ENCODE results near the gene NUDCD3.
"Not testable (repeated sequence)": the region's sequence is repeated elsewhere in the genome, so short reads cannot be mapped to it uniquely, and the experiment has no call there.

NUDCD3 gene

DNA sequence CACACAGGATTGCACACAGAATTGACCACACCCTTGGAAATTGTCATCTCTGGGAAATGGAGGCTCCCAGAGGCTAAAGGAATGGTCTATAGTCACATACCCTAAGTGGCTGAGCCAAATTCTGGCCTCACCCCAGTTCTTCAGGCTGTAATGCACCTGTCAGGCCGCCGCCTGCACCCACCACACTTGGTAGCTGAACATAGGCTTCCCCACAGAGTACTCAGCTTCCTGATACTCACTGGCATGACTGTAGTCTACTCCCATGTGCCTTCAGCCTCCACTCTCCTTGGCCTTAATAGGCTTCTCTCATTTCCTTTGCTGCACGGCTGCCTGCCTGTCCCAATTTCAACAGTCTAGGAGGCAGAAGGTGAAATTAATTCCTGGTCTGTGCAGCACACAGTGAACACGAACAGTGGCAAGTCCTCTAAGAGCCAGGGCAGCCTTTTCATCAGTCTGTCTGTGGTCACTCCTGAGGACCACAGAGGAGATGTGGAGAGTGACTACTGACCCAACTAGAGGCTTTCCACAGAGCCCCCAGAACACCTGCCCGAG, 42.5 kb downstream of the NUDCD3 start:
- no peak for DNase-seq (ENCODE audit: low read depth)

DNA sequence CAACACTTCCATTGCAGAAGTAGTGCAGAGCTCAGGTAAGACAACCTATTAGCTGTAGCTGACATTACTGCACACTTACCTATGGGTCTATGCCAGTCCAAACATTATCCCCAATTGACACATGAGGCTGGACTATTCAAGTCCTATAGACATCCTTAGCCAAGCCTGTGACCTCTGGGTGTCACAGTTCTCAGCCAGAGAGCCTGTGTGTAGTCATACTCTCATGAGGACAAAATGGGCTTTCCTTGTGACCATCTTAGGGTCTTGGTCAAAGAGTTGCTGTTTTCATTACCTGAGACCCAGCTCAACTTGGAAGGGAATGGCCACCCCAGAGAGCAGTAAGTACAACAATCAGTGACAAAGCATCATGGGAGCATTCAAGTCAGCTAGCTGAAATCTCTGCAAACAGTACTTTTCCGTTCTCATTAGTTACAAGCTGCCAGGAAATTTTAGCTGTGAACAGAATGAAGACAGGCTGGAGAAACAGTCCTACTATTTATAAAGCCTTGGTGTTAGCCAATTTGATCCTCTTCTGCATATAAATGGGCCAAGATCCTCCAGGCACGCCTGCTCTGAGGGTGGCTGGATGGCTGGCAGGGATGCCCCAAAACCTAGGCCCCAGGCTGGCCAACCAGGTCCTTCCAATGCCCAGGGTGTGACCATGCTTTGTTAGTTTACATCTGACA, 44.3 kb downstream of the NUDCD3 start:
- DNase-seq (ENCODE audit: low read depth): no peak

DNA sequence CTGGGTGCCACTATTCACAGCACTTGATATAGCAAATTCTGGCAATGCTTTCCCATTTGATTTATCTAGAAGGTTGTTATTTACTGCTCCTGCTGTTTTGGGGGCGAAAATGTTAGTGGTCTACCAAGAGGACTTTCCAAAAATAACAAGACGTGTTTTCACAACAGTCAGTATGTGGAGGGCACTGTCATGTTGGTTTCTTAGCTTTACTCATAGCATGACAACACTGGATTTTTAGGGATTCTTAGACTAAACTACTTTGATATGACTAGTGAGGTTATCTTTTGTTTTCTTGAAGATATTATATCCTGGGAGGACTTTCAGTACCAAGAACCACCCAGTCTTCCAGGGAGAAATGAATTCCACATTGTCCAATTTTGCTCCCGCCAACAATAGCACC, 49.4 kb downstream of the NUDCD3 start:
- no peak for DNase-seq (ENCODE audit: low read depth)

DNA sequence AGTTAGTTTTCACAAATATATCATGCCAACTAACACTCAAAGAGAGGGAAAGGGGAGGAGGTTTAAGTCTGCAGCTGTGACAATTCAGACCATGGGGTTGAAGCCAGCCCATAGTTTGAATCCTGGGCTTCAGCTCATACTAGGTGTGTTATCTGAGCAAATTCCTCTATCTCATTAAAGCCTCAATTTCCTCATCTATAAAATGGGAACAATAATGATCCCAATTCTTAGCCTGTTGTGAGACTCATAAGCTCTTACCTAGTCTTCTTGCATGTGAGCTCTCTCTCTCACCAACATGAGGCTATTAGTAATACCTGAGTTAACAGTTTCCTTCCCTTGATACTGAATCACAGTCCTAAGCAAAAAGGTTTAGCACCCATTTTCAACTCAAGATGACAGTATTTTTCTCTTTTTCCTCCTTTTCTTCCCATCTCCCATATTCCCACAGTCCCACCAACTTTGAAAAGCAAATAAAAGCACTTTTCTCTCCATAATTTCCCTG, 49.8 kb downstream of the NUDCD3 start:
- no peak for DNase-seq (ENCODE audit: low read depth)

DNA sequence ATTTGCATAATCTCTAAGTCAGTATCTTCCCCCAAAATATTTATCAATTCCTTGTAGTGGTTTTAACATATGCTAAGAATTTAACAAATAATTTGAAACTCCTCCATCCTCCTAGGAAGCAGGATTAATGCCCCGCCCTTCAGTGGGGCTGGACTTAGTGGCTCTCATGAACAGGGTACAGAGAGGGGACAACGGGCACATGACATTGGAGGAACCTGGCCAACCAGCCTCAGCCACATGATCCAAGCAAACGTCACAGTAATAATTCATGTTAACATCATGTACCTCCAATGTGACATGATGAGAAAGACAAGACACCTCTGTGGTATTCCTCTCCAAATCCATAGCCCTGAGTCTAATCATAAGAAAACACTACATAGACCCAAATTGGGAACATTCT, 50.5 kb downstream of the NUDCD3 start:
- DNase-seq (ENCODE audit: low read depth): no peak

DNA sequence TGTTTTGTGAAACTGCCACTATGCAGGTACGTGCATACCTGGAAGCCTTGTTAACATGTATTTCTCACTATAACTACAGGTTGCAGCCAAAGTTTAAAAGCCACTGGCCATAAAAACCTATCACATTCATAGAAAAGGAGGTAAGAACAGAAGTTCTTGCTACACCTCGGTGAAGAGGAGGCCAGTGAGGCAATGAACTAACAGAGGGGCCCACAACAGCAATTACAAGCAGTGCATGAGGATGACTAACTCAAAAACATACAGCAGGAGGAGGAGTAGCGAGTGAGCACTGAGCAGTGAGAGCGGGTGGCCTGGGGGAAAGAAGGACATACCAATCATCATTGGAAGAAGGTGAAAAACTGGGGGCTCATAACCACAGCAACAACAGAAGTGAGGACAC, 51.6 kb downstream of the NUDCD3 start:
- no peak for DNase-seq (ENCODE audit: low read depth)

DNA sequence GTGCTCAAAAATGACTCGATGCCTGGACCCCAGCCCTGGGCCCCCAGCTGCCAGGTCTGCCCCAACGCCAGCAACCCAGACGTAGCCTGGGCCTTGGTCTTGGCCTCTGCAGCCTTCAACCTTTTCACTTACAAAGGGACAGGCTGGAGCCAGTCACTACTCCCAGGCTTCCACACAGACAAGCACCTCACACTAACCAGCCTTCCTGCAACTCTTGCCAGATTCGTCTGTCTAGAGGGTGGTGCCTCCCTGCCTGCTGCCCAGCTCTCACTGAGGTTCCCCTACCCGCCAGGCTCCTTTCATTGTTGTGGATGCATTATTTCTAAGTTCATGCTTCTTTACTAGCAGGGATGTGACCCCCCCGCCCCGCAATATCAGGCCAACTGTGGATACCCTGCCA, 56.3 kb downstream of the NUDCD3 start:
- DNase-seq (ENCODE audit: low read depth): no peak

DNA sequence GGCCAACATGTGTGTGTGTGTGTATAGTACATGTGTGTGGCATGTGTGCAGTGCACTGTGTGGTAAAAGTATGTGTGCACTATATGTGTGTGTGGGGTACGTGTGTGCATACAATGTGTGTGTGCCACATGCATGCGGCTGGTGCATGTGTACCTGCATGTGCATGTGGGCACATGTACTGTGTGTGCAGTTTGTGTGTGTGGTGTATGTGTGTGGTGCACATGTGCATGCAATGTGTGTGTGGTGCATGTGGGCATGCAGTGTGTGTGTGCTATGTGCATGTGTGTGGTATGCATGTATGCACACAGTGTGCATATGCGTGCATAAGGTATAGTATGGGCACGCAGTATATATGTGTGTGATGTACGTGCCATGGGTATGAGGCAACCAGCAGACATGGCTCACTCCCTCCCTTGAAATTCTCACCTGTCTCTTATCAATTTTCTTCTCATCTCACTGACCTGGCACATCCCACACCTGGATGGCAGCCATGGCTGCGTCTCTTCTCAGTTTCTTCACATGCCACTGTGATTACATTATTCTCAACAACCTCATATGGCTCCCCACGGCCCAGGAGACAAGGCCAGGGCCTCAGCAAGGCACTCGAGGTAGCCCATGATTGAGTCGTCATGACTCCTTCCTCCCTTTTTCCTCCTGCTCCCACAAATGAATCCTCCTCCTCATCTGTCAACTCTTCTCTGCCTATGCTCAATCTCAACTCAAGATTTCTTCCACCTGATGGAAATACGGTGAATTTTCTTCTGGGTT, 57.0 kb downstream of the NUDCD3 start:
- no peak for DNase-seq (ENCODE audit: low read depth)

DNA sequence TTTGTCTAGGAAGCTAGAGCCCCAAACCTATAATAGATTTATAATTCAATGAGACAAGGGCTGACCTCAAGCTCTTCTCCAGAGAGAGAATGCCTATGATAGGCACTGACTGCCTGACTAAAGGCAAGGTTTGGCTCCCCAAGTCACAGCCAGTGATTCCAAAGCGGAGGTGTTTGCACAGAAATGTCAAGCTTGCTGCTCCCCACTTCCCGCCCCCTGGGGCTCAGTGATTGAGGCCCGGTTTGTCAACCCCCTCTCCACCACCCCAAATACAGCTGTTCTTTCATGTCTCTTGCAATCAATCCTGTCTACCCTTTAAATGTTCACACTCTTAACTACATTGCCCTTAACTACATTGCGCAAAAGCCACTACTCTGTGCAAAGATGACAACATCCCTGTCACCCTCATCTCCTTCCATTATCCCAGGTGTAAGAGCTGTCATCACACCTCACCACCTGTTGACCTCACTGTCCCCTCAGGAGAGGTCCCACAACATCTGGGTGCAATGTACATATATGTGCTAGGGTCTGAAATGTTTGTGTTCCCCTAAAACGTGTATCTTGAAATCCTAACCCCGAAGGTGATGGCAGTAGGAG, 58.0 kb downstream of the NUDCD3 start:
- no peak for DNase-seq (ENCODE audit: low read depth)

DNA sequence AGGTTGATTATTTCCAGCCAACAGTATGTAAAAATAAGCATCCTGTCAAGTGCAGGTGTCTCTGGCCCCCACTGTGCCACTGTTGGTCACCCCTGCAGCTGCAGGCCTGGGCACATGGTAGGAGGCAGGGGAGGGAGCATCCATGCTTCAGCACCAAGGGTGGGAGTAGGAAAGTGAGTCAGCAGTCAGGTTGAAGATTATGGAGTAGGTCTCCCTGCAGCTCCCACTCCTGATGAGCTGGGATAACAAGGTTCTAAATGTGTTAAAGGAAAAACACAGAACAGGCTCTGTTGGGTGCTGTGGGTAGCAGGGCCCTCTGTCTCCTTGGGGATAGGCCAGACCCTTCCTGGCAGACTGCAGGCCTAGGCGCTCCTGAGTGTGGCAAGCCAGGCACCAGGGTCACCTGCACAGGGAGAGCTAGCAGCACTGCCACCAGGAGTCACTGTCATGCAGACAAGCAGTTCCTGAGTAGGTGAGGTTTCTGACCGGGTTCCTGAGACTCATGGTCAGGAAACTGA, 59.3 kb downstream of the NUDCD3 start:
- DNase-seq (ENCODE audit: low read depth): no peak

DNA sequence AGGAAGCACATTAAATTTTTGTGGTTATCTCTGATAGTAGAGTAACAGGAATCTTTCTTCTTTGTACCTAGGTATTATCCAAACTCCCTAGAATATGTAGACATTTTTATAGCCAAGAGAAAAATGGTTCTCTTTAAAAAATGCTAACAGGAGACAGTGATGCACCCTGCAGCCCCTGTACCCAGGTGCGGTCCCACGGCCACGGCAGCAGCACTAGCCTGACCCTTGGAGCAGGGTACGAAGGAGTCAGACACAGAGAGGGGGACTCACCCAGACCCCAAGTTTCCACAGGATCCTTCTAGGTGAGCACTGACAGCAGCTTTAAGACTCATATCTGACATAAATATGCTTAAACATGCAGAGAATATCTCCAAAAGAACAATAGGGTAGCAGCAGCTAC, 60.4 kb downstream of the NUDCD3 start:
- no peak for DNase-seq (ENCODE audit: low read depth)

DNA sequence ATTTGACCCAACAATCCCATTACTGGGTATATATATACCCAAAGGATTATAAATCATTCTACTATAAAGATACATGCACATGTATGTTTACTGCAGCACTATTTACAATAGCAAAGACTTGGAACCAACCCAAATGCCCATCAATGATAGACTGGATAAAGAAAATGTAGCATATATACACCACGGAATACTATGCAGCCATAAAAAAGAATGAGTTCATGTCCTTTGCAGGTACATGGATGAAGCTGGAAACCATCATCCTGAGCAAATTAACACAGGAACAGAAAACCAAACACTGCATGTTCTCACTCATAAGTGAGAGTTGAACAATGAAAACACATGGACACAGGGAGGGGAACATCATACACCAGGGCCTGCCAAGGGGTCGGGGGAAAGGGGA, 65.7 kb downstream of the NUDCD3 start:
- DNase-seq (ENCODE audit: low read depth): not testable (repeated sequence)

DNA sequence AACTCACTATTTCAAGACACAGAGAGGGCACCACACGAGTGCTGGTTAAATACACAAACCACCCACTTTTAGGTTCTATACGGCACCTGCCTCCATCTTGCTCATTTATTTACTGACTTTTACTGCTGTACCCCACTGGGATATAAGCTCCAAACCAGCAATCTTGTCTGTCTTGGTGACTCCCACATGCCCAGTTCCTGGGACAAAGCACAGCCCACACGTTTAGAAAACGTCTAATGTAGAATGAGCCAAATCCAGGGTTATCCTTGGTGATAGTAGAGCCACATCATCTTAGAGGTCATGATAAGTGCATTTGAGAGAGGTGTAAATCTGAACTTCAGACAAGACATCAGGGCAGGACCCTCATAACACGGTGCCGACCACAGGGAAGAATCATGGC, 73.5 kb downstream of the NUDCD3 start:
- DNase-seq (ENCODE audit: low read depth): no peak

DNA sequence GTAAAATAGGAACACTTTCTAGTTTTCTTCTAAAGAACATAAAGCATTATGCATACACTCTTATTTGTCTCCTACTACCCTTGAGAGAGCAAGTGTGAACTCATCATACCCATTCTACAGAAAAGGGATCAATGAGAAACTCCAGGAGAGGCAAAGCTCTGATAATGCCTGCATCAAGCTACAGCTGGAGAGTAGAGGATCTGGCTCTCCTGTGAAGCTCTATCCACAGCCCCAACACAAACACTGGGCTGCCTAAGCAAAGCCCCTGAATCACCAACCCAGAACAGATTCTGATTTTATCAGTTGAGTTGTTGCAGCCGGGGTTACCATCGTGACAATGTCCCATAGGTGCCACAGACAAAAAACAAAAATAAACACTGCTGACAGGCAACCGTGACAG, 74.9 kb downstream of the NUDCD3 start:
- DNase-seq (ENCODE audit: low read depth): no peak

DNA sequence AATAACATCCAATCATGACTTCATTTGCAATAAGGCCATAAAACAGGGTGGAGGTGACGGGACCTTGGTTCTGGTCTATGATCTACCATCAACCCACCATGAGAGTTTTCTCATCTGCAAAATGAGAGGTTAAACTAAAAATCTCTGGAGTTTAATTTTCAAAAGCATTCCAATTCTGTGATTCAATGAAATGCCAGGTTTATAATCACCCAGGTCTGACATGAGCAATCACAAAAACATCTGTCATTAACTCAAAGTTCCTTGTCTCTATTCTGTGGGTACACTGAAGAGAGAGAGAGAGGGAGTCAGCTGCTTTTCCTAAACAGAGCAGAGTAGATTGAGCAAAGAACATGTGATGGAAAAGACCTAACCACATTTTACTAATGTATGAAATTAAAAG, 75.4 kb downstream of the NUDCD3 start:
- DNase-seq (ENCODE audit: low read depth): no peak

DNA sequence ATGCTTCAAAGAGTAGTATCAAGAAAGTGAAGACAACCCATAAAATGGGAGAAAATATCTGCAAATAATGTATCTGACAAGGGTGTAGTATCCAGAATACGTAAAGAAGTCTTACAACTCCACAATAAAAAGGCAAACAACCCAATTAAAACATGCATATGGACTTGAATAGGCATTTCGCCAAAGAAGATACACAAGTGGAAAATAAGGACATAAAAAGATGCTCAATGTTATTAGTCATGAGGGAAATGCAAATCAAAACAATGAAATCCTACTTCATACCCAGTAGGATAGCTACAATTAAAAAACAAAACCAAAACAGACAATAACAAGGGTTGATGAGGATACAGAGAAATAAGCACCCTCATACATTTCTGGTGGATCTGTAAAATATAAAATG, 79.2 kb downstream of the NUDCD3 start:
- no peak for DNase-seq (ENCODE audit: low read depth)

DNA sequence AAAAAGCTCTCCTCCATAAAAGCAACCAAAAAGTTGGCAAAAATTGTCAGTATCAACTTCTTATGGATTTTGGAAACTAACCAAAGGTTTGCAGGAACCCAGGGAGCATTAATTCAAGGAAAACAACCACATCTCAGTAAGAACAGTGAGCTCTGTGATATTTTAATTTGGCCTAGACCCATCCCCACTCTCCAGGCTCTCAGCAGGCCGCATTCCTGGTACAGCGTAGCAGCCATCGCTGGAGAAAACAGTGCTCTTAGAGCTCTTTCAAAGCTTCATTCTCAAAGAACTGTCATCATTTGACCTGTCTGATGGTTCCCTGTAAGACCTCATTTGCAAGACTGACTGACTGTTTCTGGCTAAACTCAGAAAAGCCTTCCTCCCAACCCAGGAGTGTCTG, 81.9 kb downstream of the NUDCD3 start:
- no peak for DNase-seq (ENCODE audit: low read depth)

DNA sequence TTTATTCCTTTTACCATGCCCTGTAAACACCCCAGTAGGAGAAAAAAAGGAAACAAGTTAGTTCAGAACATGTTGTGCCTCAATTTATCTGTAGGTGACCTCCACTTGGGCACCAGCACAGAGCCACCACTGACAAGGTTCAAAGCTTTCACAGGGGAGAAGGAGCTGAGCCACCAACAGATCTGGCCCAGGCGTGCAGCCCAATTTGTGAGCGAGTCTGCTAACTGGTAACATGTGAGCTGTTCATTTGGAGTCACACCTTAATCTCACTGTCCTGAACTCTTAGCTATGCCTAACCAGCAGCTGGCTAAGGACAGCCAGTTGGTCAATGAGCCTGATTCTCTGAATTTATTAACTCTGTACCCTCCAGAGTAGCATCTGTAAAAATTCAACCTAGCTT, 86.7 kb downstream of the NUDCD3 start:
- no peak for DNase-seq (ENCODE audit: low read depth)

DNA sequence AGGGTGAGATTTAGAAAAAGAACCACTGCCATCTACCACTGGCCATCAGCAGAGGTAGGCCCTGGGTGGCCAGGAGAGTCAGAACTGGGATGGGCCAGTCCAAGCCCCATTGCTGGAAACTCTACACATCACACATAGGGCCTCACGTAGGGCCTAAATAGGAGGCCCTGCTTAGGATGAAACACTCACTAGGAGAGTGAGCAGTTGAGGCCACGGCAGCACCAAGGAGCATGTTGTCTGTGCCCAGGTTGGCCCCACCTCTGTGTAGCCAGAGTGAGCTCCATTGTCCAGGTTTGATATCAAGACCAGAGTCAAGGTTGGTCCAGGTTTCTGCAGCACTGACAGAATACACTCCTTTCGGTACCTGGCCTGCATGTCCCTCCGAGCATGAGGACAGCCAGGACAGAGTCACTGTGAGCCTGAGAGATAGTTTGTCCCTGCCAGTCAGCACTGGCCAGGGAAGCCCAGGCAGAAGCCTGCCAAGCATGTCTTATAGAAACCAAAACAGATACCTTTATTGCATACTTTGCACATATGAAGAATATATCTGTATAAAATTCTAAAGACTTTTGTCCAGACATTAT, 87.2 kb downstream of the NUDCD3 start:
- no peak for DNase-seq (ENCODE audit: low read depth)

DNA sequence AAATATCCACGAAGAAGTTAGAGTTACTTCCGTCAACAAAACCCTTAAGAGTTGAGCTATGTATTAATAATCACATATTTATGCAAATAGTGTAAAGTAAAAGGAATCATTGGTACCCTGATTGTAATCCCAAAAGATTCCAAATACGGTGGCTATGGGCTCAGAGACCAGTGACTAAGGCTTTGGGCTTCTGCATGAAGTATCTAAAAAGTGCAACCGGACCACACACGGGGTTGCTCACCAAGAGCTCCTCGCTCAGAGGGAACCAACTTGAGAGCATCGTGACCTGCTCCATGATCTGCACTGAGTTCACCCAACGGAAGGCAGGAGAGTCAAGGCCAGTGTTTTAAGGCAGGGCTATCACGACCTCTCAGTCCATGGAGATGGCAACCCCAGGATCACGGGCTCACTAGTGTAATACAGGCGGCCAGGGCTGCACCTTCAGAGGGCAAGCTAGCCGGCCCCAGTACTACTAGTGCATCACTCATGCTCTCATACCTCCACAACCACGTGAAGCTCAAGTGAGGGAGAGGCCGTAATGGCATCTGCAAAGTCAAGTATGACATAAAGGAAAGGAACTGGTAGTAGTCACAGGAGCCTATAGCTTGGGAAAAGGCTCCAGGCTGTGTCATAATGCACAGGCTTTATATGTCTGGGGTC, 87.9 kb downstream of the NUDCD3 start:
- no peak for DNase-seq (ENCODE audit: low read depth)

DNA sequence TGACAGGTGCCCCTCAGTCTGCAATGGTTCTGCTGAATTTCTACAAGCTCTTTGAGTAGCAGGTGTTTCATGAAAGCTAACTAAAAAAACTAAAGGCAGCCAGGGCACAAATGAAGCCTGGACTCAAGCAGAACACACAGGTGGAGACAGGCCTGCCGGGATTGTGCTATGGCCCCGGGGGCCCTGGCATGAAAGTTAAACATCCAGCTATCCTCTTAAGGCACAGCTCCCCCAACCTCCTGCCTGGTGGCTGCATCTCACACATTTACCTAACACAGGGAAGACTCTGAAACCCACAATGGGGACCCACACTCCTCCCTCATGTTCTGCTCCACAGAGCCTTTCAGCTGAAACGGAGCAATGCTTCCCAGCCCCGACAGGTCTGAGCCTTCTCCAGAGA, 88.8 kb downstream of the NUDCD3 start:
- no peak for DNase-seq (ENCODE audit: low read depth)

DNA sequence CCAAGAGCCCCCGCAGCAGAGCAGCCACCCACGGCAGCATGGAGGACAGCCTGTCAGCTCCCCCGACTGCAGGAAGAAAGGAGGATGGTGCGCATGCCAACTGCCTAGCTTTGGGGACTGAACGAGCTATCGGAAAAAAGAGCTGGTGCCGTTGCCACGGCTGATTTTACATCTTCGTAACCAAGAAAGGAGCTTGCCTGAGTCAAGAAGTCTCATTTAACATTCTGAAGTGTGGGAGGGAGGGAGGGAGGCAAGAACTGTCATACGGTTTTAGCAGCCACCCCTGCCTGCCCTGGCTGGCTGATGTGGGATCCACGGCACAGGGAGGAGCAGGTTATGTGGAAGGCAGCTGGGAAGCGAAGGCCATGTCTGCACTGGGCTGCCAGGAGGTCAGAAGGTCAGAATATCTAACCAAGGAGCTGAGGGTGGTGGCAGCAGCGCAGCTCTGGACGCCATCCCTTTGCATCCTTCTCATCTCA, 90.4 kb downstream of the NUDCD3 start:
- no peak for DNase-seq (ENCODE audit: low read depth)
